Left renal cortex interstitium (tissue), 4 donors: ENCODE measurements around the gene GNAS-AS1. TPM values are rescaled to one million over a fixed set of nuclear protein-coding genes. Genes with fewer than 3 reads are reported as not detected.
A peak's percentile ranks its signal among the peaks of the same experiment; 100 is the strongest.

Experiments
- DNase-seq, 4 donors: peaks; one replicate each; pipeline ENCODE4 v3.0.0-alpha.2; 2013; ENCODE audit warnings: low read depth in 4 of 4, low spot score in 2 of 4, missing footprints in 1 of 4
- polyA plus RNA-seq, 4 donors: library from polyadenylated mRNA; unstranded; fragments of 120-200 nt; gene quantifications; one replicate each; pipeline ENCODE4 v1.2.1, GENCODE V29; 2013; ENCODE audit not compliant: insufficient read length in 4 of 4

The GNAS-AS1 gene
- polyA plus RNA-seq, 4 donors, result 0.64 to 2.1 (median 1.3) TPM

- no peak for DNase-seq
Measured at GRCh38 chr20:58888103-58888502, 37.4 kb upstream of the GNAS-AS1 start.

GRCh38 chr20:58886546-58886945, 35.8 kb upstream of the GNAS-AS1 start:
- DNase-seq, result no peak

- no peak for DNase-seq
Measured at GRCh38 chr20:58884966-58885365, 34.3 kb upstream of the GNAS-AS1 start.

GRCh38 chr20:58883241-58883691, 32.6 kb upstream of the GNAS-AS1 start:
- no peak for DNase-seq

DNA sequence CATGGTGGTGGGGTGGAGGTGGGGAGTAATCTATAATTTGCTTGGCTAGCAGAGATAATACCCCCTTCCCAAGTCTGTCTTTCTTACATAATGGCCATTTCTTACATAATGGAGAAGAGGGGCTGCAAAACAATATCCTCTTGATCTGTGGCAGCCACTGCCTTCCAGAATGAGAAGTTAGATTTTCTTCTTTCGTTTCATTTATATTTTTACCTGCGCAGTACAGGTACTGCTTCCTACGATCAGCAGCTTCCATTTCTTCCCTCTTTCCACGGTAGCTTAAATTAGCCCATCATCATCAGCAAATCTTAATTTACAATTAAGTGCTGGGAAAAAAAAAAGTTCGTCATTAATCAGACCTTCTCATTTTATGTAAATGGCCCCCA, 32.0 kb upstream of the GNAS-AS1 start:
- no peak for DNase-seq

- DNase-seq, result no peak
Measured at GRCh38 chr20:58880994-58881752, 30.5 kb upstream of the GNAS-AS1 start.

GRCh38 chr20:58880441-58880840, 29.7 kb upstream of the GNAS-AS1 start:
- no peak for DNase-seq

GRCh38 chr20:58878399-58878798, 27.7 kb upstream of the GNAS-AS1 start:
- DNase-seq, result no peak

DNA sequence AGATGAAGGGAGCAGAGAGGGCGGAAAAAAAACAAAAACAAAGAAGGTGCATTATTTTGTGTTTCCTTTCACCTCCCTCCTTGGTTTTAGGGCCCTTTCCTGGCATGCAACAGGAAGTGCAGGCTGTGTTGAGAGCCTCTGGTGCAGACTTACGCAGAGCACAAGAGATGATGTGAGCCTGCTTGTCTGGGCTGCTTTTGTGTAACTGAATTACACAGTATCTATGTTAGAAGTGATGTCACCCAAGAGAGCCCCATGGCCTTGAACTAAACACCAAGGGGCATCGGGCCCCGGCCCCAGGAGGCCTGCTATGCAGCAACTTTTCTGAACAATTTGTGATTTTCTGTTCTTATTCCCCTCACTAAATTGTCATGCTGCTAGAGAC, 27.3 kb upstream of the GNAS-AS1 start:
- no peak for DNase-seq

- no peak for DNase-seq
Measured at GRCh38 chr20:58877050-58877975, 26.6 kb upstream of the GNAS-AS1 start.

- DNase-seq, result no peak
Measured at GRCh38 chr20:58876437-58876836, 25.7 kb upstream of the GNAS-AS1 start.

DNA sequence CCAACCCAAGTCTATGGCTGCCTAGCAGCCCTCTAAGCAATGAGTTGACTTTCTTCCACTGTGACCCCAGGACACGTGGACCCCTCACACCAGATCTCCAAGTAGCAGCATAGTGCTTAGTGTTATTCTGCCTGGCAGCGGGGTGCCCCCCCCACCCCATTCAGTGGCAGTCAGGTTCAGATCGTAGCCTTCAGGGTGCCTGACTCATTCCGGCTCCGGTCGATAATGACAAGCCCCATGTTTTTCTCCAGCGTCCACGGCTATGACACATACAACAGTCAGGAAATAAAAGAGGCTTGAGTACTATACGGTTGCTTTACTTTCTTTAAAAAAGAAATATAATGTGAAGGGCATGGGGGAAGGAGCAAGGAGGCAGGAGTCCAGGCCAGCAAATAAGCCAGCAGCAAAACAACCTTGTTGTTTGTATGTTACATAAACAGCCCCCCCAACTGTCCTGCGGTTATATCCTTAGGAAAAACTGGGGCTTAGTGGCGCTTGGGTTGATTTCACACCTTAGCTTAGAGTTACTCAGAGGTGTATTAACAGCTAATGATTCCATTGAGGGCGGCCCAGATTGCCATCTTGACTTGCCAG, 24.9 kb upstream of the GNAS-AS1 start:
- DNase-seq, result no peak

DNA sequence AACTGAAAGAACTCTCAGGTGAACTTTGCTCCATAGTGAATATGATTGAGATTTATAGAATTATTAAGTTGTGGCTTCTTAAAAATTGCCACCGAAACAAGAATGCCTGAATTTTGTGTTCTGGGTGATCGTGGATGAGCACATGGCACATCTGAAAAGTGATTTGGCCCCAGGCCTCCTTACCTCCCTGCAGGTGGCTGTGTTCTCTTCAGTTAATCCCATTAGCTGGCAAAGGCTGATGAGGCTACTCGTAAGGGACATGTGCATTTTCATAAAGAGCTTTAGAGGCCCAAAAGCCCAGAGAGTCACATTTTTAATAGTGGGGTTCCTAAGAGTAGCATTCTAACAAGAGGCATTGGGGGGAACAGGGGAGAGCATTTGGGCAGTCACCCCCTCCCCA, 24.4 kb upstream of the GNAS-AS1 start:
- no peak for DNase-seq

DNA sequence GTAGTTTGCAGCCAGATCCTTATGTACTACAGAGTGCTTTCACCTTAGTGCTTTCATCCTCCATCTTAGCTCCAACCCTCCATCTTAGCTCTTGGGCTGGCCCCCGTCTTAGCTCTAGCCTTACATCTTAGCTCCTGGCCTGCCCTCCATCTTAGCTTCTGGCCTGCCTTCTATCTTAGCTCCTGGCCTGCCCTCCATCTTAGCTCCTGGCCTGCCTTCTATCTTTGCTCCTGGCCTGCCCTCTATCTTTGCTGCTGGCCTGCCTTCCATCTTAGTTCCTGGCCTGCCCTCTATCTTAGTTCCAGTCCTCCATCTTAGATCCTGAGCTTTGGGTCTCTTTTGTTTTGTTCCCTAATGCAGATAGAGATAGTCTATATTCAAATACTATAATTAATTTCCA, 23.8 kb upstream of the GNAS-AS1 start:
- no peak for DNase-seq

DNA sequence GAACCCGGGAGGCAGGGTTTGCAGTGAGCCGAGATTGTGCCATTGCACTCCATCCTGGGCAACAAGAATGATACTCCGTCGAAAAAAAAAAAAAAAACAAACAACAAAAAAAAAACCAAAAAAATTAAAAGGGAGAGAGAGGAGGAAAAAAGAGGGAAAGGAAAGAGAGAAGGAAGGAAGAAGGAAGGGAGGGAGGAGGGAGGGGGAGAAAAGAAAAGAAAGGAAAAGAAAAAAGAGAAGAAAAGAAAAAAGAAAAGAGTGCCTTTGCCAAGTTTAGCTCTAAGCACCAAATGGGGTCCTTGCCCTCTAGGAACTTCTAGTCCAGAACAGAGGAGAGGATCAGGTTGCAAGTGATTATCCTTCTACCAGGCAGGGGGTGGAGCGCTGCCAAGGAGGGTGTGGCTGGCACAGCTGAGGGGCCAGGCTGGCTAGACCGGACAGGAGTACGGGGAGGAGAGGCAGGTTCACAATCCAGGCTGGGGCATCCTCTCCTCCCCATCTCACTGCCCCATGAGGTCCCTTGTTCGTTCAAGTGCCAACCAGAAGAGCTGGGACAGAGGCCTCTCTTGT, 20.9 kb upstream of the GNAS-AS1 start:
- DNase-seq, result no peak

- peak in 1 of 4 donors; percentile 76 for DNase-seq
Measured at GRCh38 chr20:58870293-58871014, 19.8 kb upstream of the GNAS-AS1 start.

- DNase-seq, result no peak
Measured at GRCh38 chr20:58869662-58870227, 19.0 kb upstream of the GNAS-AS1 start.

DNA sequence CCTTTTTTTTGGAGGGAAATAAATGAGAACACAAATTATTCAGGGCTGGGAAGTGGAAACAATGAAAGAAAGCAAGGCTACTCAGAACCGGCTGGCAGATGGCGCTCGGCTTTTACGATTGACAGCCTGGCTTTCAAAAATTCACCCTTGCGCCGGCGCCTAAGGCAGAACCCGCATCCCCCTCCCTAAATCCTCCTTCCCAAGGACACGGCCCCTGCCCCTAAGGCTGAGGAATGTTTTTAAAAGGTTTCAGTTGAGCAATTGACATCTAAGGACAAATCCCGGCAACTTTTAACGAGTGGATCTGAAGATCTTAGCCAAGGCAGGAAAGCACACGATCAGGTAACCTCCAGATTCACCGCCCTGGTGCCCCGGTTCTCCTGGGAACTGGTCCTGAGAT, 18.1 kb upstream of the GNAS-AS1 start:
- DNase-seq, result peak in 1 of 4 donors; percentile 63

GRCh38 chr20:58867211-58867610, 16.5 kb upstream of the GNAS-AS1 start:
- no peak for DNase-seq

DNA sequence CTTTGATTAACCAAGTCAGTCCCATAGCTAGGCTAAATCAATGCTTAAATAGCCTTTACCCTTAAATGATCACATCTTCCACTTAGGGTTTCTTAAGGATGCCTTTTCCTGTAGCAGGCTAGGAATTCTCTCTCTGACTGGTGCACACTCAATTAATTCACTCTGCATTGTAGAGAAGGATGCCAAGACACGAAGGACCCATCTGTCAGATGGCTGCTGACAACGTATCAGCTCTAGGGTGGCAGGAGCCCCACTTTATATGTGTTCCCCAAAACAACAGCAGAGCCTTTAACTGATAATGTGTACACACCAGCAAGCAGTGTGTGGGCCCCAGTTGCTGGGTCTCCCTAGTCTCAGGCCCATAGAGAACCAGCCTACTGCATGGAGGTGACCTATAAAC, 15.1 kb upstream of the GNAS-AS1 start:
- DNase-seq, result no peak
